Loucy (cell line): Measurements from ENCODE around the gene SH3PXD2B.

Experiments
- H2AFZ ChIP-seq: fragments of 200-600 bp; sonication (generic); 2 replicates; pipeline ENCODE4 v1.6.0; 2016; ENCODE audit warnings: antibody characterized with exemption, mild to moderate bottlenecking, low read length, moderate library complexity
- H3F3A ChIP-seq: fragments of 200-600 bp; 2 replicates; pipeline ENCODE4 v1.6.0; 2016; ENCODE audit warnings: antibody characterized with exemption, low read depth, mild to moderate bottlenecking
- H3K27me3 ChIP-seq: fragments of 200-600 bp; sonication (generic); 2 replicates; pipeline ENCODE4 v1.6.1; 2014; ENCODE audit warnings: low read length, mild to moderate bottlenecking; ENCODE audit not compliant: insufficient read depth, poor library complexity, severe bottlenecking
- H3K36me3 ChIP-seq: fragments of 200-600 bp; sonication (generic); 2 replicates; pipeline ENCODE4 v1.6.1; 2016; ENCODE audit warnings: low read length; ENCODE audit not compliant: insufficient read depth
- H3K4me1 ChIP-seq: fragments of 200-600 bp; sonication (generic); 2 replicates; pipeline ENCODE4 v1.5.1; 2014; ENCODE audit warnings: low read length, mild to moderate bottlenecking; ENCODE audit not compliant: insufficient read depth, poor library complexity, severe bottlenecking
- H3K4me2 ChIP-seq: fragments of 200-600 bp; sonication (generic); 2 replicates; pipeline ENCODE4 v1.6.0; 2014; ENCODE audit warnings: antibody characterized with exemption, low read length, low read depth, mild to moderate bottlenecking; ENCODE audit not compliant: poor library complexity, severe bottlenecking
- H3K4me3 ChIP-seq: fragments of 200-600 bp; sonication (generic); 2 replicates; pipeline ENCODE4 v1.5.1; 2014; ENCODE audit warnings: low read length, mild to moderate bottlenecking, mixed read lengths; ENCODE audit not compliant: poor library complexity, severe bottlenecking
- H3K79me2 ChIP-seq: fragments of 200-600 bp; sonication (generic); 2 replicates; pipeline ENCODE4 v1.6.1; 2014; ENCODE audit warnings: low read length; ENCODE audit not compliant: insufficient read depth
- H3K9ac ChIP-seq: fragments of 200-600 bp; sonication (generic); 2 replicates; pipeline ENCODE4 v1.6.0; 2014; ENCODE audit warnings: mild to moderate bottlenecking, low read depth, low read length, moderate library complexity; ENCODE audit not compliant: poor library complexity, severe bottlenecking
- H3K9me2 ChIP-seq: fragments of 200-600 bp; sonication (generic); replicated peaks from 2 replicates; pipeline ENCODE4 v1.6.1; 2016; ENCODE audit warnings: low read depth, low read length, mixed read lengths
- H3K9me3 ChIP-seq: fragments of 200-600 bp; sonication (generic); 2 replicates; pipeline ENCODE4 v1.6.1; 2014; ENCODE audit warnings: mild to moderate bottlenecking, antibody characterized with exemption, low read length, low read depth; ENCODE audit not compliant: insufficient read depth
- H4K20me1 ChIP-seq: fragments of 200-600 bp; sonication (generic); 2 replicates; pipeline ENCODE4 v1.6.0; 2014; ENCODE audit warnings: antibody characterized with exemption, low read length, mild to moderate bottlenecking; ENCODE audit not compliant: insufficient read depth, poor library complexity, severe bottlenecking
- EZH2phosphoT487 ChIP-seq: fragments of 200-600 bp; IDR thresholded peaks from 2 replicates; pipeline ENCODE4 v1.6.1; 2018; ENCODE audit warnings: antibody characterized with exemption, mild to moderate bottlenecking, moderate library complexity, borderline replicate concordance
- TF ChIP-seq, protein P1 (sequence below): fragments of 200-600 bp; sonication (generic); conservative IDR thresholded peaks from 2 replicates; pipeline ENCODE4 v1.5.1; 2014; ENCODE audit warnings: mild to moderate bottlenecking, antibody characterized with exemption, low read length

SH3PXD2B gene

DNA sequence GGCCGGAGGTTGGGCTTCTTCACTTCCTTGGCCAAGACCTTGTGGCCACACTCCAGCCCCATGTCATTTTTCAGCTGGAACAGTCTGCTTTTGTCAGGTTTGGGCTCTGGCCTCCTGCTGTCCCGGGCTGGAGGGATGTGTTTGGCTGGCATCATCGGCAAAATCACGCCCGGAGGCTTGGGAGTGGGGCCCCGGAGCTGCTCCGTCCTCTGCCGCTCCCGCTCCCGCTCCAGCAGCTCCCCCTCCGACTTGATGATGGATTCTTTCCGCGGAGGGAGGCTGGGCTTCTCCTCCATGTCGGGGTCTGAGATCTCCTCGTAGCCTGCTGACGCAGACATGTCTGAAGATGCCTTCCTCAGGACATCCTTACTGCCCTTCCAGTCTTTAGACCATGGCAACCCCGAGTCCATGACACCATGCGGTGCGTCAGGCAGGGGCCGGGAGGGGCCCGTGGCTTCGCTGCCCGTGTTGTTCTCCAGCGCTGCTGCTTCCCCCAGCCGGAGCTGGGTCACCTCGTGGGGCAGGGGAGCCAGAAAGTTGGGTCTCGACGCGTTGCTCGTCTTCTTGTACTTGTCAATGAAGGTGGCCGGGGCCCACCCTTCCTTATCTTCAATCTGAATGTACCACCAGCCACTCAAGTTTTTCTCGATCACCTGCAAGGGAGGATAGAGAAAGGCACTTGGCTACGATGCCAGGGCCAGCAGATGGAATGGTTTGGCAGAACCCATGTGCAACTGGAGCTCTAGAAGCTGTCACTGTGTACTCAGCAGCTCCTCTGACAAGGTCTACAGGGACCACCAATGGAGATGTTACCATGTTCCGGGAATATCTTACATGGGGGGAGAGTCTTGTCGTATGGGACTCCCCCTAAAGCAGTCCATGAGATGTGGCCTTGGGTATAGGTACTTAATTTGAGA, 114.8 kb downstream of the SH3PXD2B start:
- no peaks in the 10 kb centered on the region for H4K20me1 ChIP-seq
- no peaks in the 10 kb centered on the region for H3K36me3 ChIP-seq
- H3K79me2 ChIP-seq: no peaks in the 10 kb centered on the region
- no peaks in the 10 kb centered on the region for H3K9me2 ChIP-seq
- H3K4me2 ChIP-seq: no peak overlapping the region
- no peaks in the 10 kb centered on the region for H3F3A ChIP-seq
- no peaks in the 10 kb centered on the region for H3K9me3 ChIP-seq
- H3K4me1 ChIP-seq: no peaks in the 10 kb centered on the region
- TF ChIP-seq EZH2phosphoT487: no peak
- TF ChIP-seq, protein P1, sequence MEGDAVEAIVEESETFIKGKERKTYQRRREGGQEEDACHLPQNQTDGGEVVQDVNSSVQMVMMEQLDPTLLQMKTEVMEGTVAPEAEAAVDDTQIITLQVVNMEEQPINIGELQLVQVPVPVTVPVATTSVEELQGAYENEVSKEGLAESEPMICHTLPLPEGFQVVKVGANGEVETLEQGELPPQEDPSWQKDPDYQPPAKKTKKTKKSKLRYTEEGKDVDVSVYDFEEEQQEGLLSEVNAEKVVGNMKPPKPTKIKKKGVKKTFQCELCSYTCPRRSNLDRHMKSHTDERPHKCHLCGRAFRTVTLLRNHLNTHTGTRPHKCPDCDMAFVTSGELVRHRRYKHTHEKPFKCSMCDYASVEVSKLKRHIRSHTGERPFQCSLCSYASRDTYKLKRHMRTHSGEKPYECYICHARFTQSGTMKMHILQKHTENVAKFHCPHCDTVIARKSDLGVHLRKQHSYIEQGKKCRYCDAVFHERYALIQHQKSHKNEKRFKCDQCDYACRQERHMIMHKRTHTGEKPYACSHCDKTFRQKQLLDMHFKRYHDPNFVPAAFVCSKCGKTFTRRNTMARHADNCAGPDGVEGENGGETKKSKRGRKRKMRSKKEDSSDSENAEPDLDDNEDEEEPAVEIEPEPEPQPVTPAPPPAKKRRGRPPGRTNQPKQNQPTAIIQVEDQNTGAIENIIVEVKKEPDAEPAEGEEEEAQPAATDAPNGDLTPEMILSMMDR: no peak
- H3K9ac ChIP-seq: no peak overlapping the region
- H3K27me3 ChIP-seq: no peaks in the 10 kb centered on the region
- H3K4me3 ChIP-seq: no peak overlapping the region
- H2AFZ ChIP-seq: no peak overlapping the region

DNA sequence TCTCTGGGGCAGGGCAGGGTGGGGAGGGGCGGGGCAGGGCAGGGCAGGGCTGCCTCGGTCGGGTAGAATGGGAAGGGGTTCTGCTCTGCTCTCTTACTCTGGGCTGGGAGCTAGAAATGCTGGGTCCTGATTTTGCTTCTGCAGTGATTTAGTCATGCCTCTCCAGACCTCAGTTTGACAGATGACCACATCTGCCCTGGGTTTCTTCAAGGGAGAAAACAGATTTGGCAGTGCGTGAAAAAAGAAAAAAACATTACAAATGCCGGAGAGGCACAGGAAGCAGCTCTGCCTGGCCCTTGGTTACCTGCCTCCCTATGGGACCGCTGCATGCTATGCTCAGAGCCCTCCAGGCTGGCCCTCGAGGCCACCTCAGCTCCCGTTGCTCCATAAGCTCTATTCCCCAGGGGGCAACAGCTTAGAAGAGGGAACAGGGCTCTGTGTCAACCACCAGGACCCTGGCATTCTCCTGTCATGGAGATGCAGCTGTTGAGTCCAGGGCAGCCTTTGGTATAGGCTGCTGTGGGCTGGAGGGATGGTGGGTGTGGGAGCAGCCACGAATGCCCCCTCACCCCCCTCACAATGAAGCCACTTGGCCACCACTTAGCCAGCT, 117.5 kb downstream of the SH3PXD2B start:
- H4K20me1 ChIP-seq: no peaks in the 10 kb centered on the region
- no peaks in the 10 kb centered on the region for H3K36me3 ChIP-seq
- H3K9me3 ChIP-seq: no peaks in the 10 kb centered on the region
- H3K4me3 ChIP-seq: no peak overlapping the region
- H3K9ac ChIP-seq: no peak overlapping the region
- no peaks in the 10 kb centered on the region for H3F3A ChIP-seq
- H3K27me3 ChIP-seq: no peaks in the 10 kb centered on the region
- H3K79me2 ChIP-seq: no peaks in the 10 kb centered on the region
- TF ChIP-seq, protein P1: no peak
- no peak for TF ChIP-seq EZH2phosphoT487
- no peak overlapping the region for H2AFZ ChIP-seq
- no peak overlapping the region for H3K4me2 ChIP-seq
- no peaks in the 10 kb centered on the region for H3K4me1 ChIP-seq
- H3K9me2 ChIP-seq: no peaks in the 10 kb centered on the region

DNA sequence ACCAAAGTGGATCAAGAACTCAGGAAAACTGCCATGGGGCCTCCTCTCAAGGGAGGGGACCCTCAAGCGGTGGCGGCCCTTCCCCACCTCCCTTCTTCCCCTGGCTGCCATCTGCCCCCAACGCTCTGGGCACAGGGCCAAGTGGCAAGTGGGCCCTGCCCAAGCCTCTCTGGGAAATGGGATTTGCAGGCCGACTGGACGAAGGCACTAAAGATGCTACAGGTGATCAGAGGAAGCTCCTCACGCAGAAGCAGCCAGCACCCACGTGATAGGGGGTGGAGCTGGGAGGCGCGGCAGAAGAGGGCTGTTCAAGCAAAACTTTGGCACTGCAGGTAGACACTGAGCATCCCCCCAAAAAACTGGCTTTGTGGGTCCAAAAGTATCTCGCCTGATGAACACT, 118.1 kb downstream of the SH3PXD2B start:
- Histone ChIP-seq H2AFZ (no peak overlapping the region), H3K9me3 (no peaks in the 10 kb centered on the region)
- no peak for TF ChIP-seq EZH2phosphoT487
- TF ChIP-seq, protein P1: no peak

More for the DNA sequence above, 118.1 kb downstream of the SH3PXD2B start:
- no peak overlapping the region for H3K4me3 ChIP-seq
- H4K20me1 ChIP-seq: no peaks in the 10 kb centered on the region
- no peaks in the 10 kb centered on the region for H3K79me2 ChIP-seq
- no peaks in the 10 kb centered on the region for H3F3A ChIP-seq
- H3K9ac ChIP-seq: no peak overlapping the region
- H3K4me2 ChIP-seq: no peak overlapping the region
- H3K36me3 ChIP-seq: no peaks in the 10 kb centered on the region
- H3K9me2 ChIP-seq: no peaks in the 10 kb centered on the region
- H3K4me1 ChIP-seq: no peaks in the 10 kb centered on the region
- H3K27me3 ChIP-seq: no peaks in the 10 kb centered on the region
